Mesothelial cell of epicardium (in vitro differentiated cells): ENCODE data around the gene MPST. TPM values are rescaled to one million over a fixed set of nuclear protein-coding genes. Genes with fewer than 3 reads are reported as not detected.

ENCODE experiments used
- DNase-seq, 2 experiments: peaks; one replicate each; pipeline ENCODE4 v3.0.0; 2021; ENCODE audit warnings: low spot score in 2 of 2; ENCODE audit not compliant: unreplicated experiment in 2 of 2
- H3K27ac Mint-ChIP-seq: 2 replicates; pipeline ENCODE4 v1.8.0; 2021; ENCODE audit warnings: mixed read lengths
- H3K27me3 Mint-ChIP-seq: 2 replicates; pipeline ENCODE4 v1.8.0; 2021; ENCODE audit warnings: low read depth, mixed read lengths
- H3K36me3 Mint-ChIP-seq: 2 replicates; pipeline ENCODE4 v1.8.0; 2021; ENCODE audit warnings: mixed read lengths
- H3K4me1 Mint-ChIP-seq: 2 replicates; pipeline ENCODE4 v1.8.0; 2021; ENCODE audit warnings: mixed read lengths
- H3K4me3 Mint-ChIP-seq: 2 replicates; pipeline ENCODE4 v1.8.0; 2021; ENCODE audit warnings: mild to moderate bottlenecking, moderate library complexity, mixed read lengths
- H3K9me3 Mint-ChIP-seq: 2 replicates; pipeline ENCODE4 v1.8.0; 2021; ENCODE audit warnings: mixed read lengths
- total RNA-seq: library from RNA; stranded (reverse); gene quantifications from 3 replicates; pipeline ENCODE4 v1.2.1, GENCODE V29; 2021
- TF ChIP-seq, protein P1 (sequence below): fragments of 200-600 bp; sonication (generic); IDR thresholded peaks from one replicate; pipeline ENCODE4 v1.5.0; 2021; ENCODE audit warnings: antibody characterized with exemption; ENCODE audit not compliant: unreplicated experiment

Gene MPST
- total RNA-seq, 1 donor from 2014 or later: 55.8 TPM

DNA sequence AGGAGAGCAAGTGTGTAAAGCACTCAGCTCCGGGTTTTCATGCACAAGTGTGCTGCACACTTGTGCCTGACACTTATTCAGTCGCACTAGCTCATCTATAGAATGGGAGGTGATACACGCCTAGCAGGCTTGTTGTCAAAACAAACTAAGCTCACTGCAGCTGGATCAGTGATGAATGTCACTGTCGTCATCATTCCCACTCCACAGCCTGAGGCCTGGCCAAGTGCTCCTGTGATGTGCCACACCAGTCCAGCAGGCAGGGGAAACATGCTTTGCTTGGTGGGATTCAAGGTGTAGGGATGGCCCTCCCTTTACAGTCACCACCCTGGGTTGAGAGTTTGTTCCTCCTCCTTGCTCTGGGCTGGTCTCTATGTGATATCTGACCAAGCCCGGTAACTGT is 6.8 kb downstream of the MPST start:
- H3K4me1 Mint-ChIP-seq: peaks cover 6% of the 10 kb centered on the region
- H3K27me3 Mint-ChIP-seq: no peaks in the 10 kb centered on the region
- peaks cover 21% of the 10 kb centered on the region for H3K36me3 Mint-ChIP-seq
- DNase-seq: no peak
- H3K9me3 Mint-ChIP-seq: no peaks in the 10 kb centered on the region
- TF ChIP-seq, protein P1, sequence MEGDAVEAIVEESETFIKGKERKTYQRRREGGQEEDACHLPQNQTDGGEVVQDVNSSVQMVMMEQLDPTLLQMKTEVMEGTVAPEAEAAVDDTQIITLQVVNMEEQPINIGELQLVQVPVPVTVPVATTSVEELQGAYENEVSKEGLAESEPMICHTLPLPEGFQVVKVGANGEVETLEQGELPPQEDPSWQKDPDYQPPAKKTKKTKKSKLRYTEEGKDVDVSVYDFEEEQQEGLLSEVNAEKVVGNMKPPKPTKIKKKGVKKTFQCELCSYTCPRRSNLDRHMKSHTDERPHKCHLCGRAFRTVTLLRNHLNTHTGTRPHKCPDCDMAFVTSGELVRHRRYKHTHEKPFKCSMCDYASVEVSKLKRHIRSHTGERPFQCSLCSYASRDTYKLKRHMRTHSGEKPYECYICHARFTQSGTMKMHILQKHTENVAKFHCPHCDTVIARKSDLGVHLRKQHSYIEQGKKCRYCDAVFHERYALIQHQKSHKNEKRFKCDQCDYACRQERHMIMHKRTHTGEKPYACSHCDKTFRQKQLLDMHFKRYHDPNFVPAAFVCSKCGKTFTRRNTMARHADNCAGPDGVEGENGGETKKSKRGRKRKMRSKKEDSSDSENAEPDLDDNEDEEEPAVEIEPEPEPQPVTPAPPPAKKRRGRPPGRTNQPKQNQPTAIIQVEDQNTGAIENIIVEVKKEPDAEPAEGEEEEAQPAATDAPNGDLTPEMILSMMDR: no peak
- H3K27ac Mint-ChIP-seq: no peak overlapping the region
- H3K4me3 Mint-ChIP-seq: no peak overlapping the region

GRCh38 chr22:37027556-37027955 is 8.0 kb downstream of the MPST start:
- H3K9me3 Mint-ChIP-seq: no peaks in the 10 kb centered on the region

GRCh38 chr22:37028692-37029674 is 9.4 kb downstream of the MPST start:
- TF ChIP-seq, protein P1: no peak
- Mint-ChIP-seq H3K4me3 (no peak overlapping the region), H3K27me3 (no peaks in the 10 kb centered on the region), H3K9me3 (no peaks in the 10 kb centered on the region), H3K36me3 (peaks cover 18% of the 10 kb centered on the region), H3K27ac (no peak overlapping the region), H3K4me1 (peaks cover 19% of the 10 kb centered on the region)
- DNase-seq: no peak

More at GRCh38 chr22:37027556-37027955, 8.0 kb downstream of the MPST start:
- Mint-ChIP-seq H3K27me3 (no peaks in the 10 kb centered on the region), H3K27ac (no peak overlapping the region), H3K4me1 (peaks cover 10% of the 10 kb centered on the region), H3K4me3 (no peak overlapping the region), H3K36me3 (peaks cover 21% of the 10 kb centered on the region)
- TF ChIP-seq, protein P1: no peak
- no peak for DNase-seq

DNA sequence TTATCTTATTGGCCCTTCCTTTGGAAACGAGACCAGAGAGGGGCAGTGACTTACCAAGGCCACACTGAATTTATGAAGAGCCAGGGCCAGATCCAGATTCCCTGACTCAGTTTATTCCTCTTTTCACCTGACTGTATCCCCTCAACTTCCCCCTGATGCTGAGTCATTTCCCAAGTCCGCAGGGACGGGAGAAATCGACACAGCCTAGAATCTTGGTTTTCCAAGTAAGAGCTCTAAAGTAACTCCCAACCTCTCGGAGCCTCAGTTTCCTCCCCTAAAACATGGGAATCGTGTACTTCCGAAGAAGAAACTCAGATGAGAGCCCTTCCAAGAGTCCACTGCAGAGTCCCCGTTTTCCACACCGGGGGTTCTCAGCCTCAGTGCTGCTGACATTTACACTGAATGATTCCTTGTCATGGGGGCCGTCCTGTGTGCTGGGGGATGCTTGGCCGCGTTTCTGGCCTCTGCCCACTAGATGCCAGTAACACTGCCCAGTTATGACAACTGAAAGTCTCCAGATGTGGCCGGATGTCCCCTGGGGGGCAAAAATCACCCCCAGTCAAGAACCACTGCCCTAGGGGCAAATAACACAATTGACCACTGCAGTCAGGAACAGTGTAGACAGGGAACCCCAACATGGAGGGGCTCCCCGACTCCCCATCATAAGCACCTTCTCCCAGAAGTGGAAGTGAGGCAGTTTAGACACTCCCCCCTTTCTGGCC is 11.2 kb downstream of the MPST start:
- no peak for DNase-seq
- H3K9me3 Mint-ChIP-seq: no peaks in the 10 kb centered on the region
- no peaks in the 10 kb centered on the region for H3K27me3 Mint-ChIP-seq
- peaks cover 19% of the 10 kb centered on the region for H3K4me1 Mint-ChIP-seq
- TF ChIP-seq, protein P1: no peak
- no peak overlapping the region for H3K4me3 Mint-ChIP-seq
- H3K27ac Mint-ChIP-seq: no peak overlapping the region
- peaks cover 8% of the 10 kb centered on the region for H3K36me3 Mint-ChIP-seq

DNA sequence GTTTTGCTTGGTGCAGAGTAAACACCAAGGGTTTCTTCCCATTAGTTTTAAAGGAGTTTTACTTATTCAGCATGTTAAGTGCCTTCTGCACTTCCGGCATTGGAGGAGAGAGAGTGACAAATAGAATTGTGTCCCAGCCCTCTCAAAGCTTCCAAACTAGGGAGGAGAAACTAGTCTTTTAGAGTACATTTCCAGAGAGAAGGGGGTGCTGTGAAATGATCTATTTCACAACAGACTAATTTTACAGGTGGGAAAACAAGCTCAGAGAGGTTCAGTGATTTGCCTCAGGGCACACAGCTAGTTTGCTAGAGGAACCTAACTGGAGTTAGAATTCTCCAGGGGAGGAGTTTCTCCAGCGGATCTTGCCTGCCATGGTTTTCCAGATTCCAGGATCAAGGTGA is 12.6 kb downstream of the MPST start:
- Mint-ChIP-seq H3K36me3 (peaks cover 5% of the 10 kb centered on the region), H3K9me3 (no peaks in the 10 kb centered on the region), H3K27ac (peak overlapping the region; percentile 26), H3K27me3 (no peaks in the 10 kb centered on the region), H3K4me3 (no peak overlapping the region), H3K4me1 (peaks cover 19% of the 10 kb centered on the region)
- DNase-seq: no peak
- TF ChIP-seq, protein P1: no peak
